GM19025 (cell line): ENCODE results near the gene TRIM38.
A peak's percentile ranks its signal among the peaks of the same experiment; 100 is the strongest.

Source experiments
- ATAC-seq: cut with Tn5 transposase; IDR thresholded peaks from one replicate; pipeline ENCODE4 v1.9.1; 2021; ENCODE audit warnings: mild to moderate bottlenecking, low read depth, moderate library complexity; ENCODE audit not compliant: unreplicated experiment

The TRIM38 gene

DNA sequence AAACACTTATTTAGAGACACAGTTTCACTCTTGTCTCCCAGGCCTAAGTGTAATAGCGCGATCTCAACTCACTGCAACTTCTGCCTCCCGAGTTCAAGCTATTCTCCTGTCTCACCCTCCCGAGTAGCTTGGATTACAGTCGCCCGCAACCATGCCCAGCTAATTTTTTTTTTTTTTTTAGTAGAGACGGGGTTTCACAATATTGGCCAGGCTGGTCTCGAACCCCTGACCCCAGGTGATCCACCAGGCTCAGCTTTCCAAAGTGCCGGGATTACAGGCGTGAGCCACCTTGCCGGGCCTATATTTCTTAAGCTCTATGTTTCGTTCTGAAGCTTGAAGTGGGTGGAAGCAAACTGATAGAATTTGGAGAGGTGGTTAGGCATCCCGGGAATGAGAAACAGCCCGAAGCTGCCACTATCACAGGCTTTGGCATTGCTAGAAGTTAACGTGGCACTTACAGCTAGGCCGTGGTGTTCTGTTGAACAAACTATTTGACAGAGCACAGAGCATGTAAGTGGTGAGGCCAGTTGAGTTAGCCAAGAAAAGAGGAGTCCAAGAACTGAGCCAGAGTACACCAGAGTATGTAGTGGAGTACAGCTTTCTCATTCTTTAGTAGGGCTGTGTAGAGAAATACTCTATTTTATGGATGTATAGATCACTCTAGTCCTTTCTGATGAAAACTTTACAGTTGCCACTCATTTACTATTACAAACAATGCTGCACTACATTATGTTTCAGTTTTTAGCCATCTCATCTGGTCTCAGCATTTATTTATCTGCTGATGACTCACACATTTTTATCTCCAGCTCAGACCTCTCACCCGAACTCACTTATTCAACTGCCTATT is 62.7 kb downstream of the TRIM38 start:
- no peak for ATAC-seq

- peak; percentile 35 for ATAC-seq
Measured at GRCh38 chr6:26025894-26026832, 63.6 kb downstream of the TRIM38 start.

DNA sequence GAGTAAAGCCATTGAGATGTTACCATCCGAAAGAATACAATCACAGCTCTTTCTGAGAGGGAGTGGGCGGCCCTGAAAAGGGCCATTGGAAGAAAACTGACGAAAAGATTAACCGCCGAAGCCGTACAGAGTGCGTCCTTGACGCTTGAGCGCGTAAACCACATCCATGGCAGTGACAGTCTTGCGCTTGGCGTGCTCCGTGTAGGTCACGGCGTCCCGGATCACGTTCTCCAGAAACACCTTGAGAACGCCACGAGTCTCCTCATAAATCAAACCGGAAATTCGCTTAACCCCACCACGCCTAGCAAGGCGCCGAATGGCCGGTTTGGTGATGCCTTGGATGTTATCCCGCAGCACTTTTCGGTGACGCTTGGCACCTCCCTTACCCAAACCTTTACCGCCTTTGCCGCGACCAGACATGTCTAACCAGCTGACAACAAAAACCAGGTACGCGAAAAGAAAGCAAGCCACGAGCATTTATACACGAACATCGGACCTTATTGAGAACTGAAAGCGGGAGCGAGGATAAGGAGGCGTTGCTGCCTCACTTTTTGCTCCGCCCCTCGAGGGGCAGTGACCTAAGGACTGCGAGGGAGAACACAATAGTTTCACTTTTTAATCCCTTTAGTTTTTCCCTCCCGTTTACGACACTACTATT is 64.4 kb downstream of the TRIM38 start:
- peak; percentile 39 for ATAC-seq

GRCh38 chr6:26027491-26028211 is 65.0 kb downstream of the TRIM38 start:
- no peak for ATAC-seq

DNA sequence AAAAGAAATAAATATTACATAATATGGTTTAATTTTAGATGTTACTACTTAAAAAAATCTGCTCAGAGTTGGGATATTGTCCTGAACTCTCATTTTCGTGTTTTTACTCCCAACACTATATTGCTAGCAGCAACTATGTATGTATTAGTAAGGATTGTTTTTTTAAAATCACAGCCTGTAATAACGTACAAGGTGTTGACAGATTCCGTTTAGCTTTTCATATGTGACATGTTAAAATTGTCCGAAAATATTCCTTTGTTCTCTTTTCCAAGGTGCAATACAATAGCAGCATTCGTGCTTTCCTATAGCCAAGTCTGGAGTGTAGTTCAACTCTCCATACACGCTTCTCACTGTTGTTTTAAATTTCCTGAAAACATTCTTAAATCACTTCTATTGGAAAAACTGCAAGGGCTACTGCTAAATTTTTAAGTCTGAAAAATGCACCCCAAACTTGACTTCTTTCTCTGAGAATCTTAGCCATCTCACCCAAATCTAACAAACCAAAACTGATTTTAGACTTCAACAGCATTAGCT is 65.7 kb downstream of the TRIM38 start:
- no peak for ATAC-seq

GRCh38 chr6:26028746-26029569 is 66.4 kb downstream of the TRIM38 start:
- no peak for ATAC-seq

GRCh38 chr6:26029570-26029856 is 66.9 kb downstream of the TRIM38 start:
- ATAC-seq = no peak

- ATAC-seq = no peak
Measured at GRCh38 chr6:26029857-26030653, 67.5 kb downstream of the TRIM38 start.

- no peak for ATAC-seq
Measured at GRCh38 chr6:26030716-26031115, 68.1 kb downstream of the TRIM38 start.

GRCh38 chr6:26031151-26031594 is 68.6 kb downstream of the TRIM38 start:
- no peak for ATAC-seq

DNA sequence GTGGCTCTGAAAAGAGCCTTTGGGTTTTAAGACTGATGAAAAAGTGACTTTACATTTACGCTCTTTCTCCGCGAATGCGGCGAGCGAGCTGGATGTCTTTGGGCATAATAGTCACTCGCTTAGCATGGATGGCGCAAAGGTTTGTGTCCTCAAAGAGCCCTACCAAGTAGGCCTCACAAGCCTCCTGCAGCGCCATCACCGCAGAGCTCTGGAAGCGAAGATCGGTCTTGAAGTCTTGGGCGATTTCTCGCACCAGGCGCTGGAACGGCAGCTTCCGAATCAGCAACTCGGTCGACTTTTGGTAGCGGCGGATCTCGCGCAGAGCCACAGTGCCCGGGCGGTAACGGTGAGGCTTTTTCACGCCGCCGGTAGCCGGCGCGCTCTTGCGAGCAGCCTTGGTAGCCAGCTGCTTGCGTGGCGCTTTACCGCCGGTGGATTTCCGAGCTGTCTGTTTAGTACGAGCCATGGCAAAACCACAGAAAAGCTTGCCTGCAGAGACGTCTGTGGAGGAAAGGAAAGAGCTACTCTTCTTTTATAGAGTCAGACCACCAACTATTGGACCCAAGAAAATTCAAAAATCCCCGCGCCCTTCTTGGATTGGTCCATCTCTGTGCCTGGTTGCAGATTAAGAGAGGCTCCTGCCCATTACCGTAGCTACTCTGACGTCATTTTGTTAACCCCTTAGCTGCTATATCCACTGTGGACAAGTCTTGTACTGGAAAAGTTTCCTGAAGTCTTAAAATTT is 69.2 kb downstream of the TRIM38 start:
- ATAC-seq = peak; percentile 46

GRCh38 chr6:26032340-26033084 is 69.9 kb downstream of the TRIM38 start:
- ATAC-seq = no peak

DNA sequence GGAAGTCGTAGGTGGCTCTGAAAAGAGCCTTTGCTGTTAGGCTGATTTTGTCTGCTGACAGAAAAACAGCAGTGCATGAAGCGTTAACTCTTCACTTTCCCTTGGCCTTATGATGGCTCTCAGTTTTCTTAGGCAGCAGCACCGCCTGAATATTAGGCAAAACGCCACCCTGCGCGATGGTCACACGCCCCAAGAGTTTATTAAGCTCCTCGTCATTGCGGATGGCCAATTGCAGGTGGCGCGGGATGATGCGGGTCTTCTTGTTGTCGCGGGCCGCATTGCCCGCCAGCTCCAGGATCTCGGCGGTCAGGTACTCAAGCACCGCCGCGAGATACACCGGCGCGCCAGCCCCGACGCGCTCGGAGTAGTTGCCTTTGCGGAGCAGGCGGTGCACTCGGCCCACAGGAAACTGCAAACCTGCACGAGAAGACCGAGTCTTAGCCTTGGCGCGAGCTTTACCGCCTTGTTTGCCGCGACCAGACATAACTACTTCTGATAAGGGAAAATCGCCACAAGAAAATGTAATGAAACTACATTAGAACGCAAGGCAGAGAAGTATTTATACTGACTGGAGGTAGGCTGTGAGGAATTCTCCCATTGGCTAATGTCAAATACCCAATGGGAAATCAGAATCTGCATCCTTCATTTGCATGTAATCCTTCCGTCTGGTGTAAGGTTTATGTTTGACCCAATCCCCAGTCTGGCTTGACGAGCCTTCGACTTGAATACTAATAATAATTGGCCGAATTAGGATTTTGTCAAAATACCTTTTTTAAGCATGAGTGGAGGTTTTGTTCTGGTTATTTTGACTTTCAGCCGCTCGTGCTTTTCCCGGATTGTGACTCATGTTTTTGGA is 70.7 kb downstream of the TRIM38 start:
- peak; percentile 66 for ATAC-seq

DNA sequence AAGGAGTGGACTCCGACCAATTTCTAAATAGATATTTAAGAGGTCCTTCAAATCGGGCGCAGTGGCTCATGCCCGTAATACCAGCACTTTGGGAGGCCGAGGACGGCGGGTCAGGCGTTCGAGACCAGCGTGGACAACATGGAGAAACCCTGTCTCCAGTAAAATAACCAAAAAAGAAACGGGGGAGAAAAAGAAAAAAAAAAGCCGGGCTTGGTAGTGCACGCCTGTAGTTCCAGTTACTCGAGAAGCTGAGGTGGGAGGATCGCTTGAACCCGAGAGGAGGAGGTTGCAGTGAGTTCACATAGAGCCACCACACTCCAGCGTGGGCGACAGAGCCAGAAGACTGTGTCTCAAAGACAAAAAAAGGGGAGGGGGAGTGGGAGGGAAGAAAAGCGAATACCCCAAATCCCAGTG is 71.3 kb downstream of the TRIM38 start:
- ATAC-seq = no peak

- ATAC-seq = no peak
Measured at GRCh38 chr6:26034905-26035304, 72.3 kb downstream of the TRIM38 start.
